CD4-positive, CD25-positive, alpha-beta regulatory T cell (primary cell): ENCODE results near the gene CC2D2A. TPM values are rescaled to one million over a fixed set of nuclear protein-coding genes. Genes with fewer than 3 reads are reported as not detected.

Source experiments
- ATAC-seq, 2 donors: fragments of 150-1000 bp; cut with Tn5 transposase; one replicate each; pipeline ENCODE4 v1.10.0; 2021; ENCODE audit warnings: low read depth in 2 of 2, moderate number of reproducible peaks in 2 of 2, moderate library complexity in 1 of 2
- DNase-seq, 3 donors: peaks; one replicate each; pipeline versions ENCODE4 v3.0.0 to v3.0.0-alpha.2; 2012 to 2022; ENCODE audit warnings: mixed read lengths in 1 of 3
- H3K27ac ChIP-seq: one replicate; pipeline ENCODE4 v1.7.0; 2013; ENCODE audit warnings: mild to moderate bottlenecking, low read length; ENCODE audit not compliant: insufficient read depth, poor library complexity, severe bottlenecking
- H3K27me3 ChIP-seq: one replicate; pipeline ENCODE4 v1.7.0; 2013; ENCODE audit warnings: low read length; ENCODE audit not compliant: control insufficient read depth, insufficient read depth
- H3K36me3 ChIP-seq: one replicate; pipeline ENCODE4 v1.7.0; 2013; ENCODE audit warnings: mild to moderate bottlenecking, low read length, moderate library complexity; ENCODE audit not compliant: control insufficient read depth, insufficient read depth
- H3K4me1 ChIP-seq: 2 replicates; pipeline ENCODE4 v1.7.0; 2013; ENCODE audit warnings: mild to moderate bottlenecking, low read length; ENCODE audit not compliant: insufficient read depth, control insufficient read depth, poor library complexity, severe bottlenecking
- H3K4me3 ChIP-seq: one replicate; pipeline ENCODE4 v1.7.0; 2013; ENCODE audit warnings: low read depth, mild to moderate bottlenecking, low read length, moderate library complexity
- H3K9me3 ChIP-seq, 2 experiments: 1 replicate in 1 of 2; 2 replicates in 1 of 2; pipeline ENCODE4 v1.7.0; 2013; ENCODE audit warnings: low read length in 2 of 2, mild to moderate bottlenecking in 1 of 2, moderate library complexity in 1 of 2; ENCODE audit not compliant: control insufficient read depth in 2 of 2
- H3K27ac Mint-ChIP-seq, 3 donors: one replicate each; pipeline ENCODE4 v1.8.0; 2020 to 2022; ENCODE audit warnings: mild to moderate bottlenecking in 3 of 3, mixed read lengths in 3 of 3, moderate library complexity in 2 of 3
- H3K27me3 Mint-ChIP-seq: one replicate; pipeline ENCODE4 v1.8.0; 2022; ENCODE audit warnings: mild to moderate bottlenecking, mixed read lengths
- H3K36me3 Mint-ChIP-seq: one replicate; pipeline ENCODE4 v1.8.0; 2020; ENCODE audit warnings: mixed read lengths
- H3K4me1 Mint-ChIP-seq, 4 donors: one replicate each; pipeline ENCODE4 v1.8.0; 2020 to 2022; ENCODE audit warnings: mixed read lengths in 4 of 4, mild to moderate bottlenecking in 1 of 4
- H3K4me3 Mint-ChIP-seq, 4 donors: one replicate each; pipeline ENCODE4 v1.8.0; 2020 to 2022; ENCODE audit warnings: mild to moderate bottlenecking in 4 of 4, mixed read lengths in 4 of 4, moderate library complexity in 3 of 4
- H3K9me3 Mint-ChIP-seq, 7 donors: one replicate each; pipeline ENCODE4 v1.8.0; 2020 to 2022; ENCODE audit warnings: mixed read lengths in 7 of 7, mild to moderate bottlenecking in 3 of 7, moderate library complexity in 2 of 7
- polyA plus RNA-seq, 4 donors: library from polyadenylated mRNA; unstranded; fragments of 300-500 nt; fragmentation: Illumina TruSeq; gene quantifications; one replicate each; pipeline ENCODE4 v1.2.3, GENCODE V29; 2021
- total RNA-seq: library from RNA; stranded (reverse); gene quantifications from one replicate; pipeline ENCODE4 v1.2.3, GENCODE V29; 2022

The CC2D2A gene
- total and polyA plus RNA-seq, 5 donors from 2014 or later: 0.09 to 0.64 (median 0.50) TPM; not detected in 1

GRCh38 chr4:15476396-15476795 is 6.7 kb downstream of the CC2D2A start:
- no peak overlapping the region for H3K27ac Mint-ChIP-seq
- DNase-seq (no peak), ATAC-seq (no peak)
- no peak overlapping the region for H3K27ac ChIP-seq
- no peaks in the 10 kb centered on the region for H3K27me3 ChIP-seq
- H3K36me3 ChIP-seq: no peaks in the 10 kb centered on the region
- H3K4me3 ChIP-seq: no peak overlapping the region
- no peaks in the 10 kb centered on the region for H3K4me1 ChIP-seq
- peaks cover 6% of the 10 kb centered on the region for H3K27me3 Mint-ChIP-seq
- peaks cover 0 to 2% (median 0%) of the 10 kb centered on the region in 7 donors for H3K9me3 Mint-ChIP-seq
- peaks cover 0 to 2% (median 0%) of the 10 kb centered on the region in 4 donors for H3K4me1 Mint-ChIP-seq
- H3K4me3 Mint-ChIP-seq: no peak overlapping the region
- H3K36me3 Mint-ChIP-seq: no peaks in the 10 kb centered on the region
- H3K9me3 ChIP-seq: no peaks in the 10 kb centered on the region

DNA sequence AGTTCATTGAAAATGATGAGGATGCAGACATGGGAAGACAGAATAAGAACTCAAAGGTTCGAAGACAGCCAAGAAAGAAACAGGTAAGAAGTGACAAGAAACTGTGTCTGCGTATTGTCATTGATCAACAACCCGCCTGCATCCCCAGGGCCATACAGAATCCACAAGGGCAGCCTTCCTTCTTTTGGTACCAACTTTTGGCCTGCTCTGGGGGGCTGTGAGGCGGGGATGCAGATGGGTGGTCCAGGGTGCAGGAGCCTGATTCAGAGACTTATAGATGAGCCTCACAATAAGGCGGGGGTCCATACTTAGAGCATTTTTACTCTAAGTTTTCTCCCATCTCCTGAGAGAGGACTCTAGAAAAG is 9.0 kb downstream of the CC2D2A start:
- no peak for ATAC-seq
- H3K27me3 ChIP-seq: no peaks in the 10 kb centered on the region
- no peaks in the 10 kb centered on the region for H3K36me3 ChIP-seq
- Mint-ChIP-seq H3K4me3 (no peak overlapping the region), H3K9me3 (peaks cover 0 to 6% (median 0%) of the 10 kb centered on the region in 7 donors), H3K36me3 (no peaks in the 10 kb centered on the region), H3K27ac (no peak overlapping the region), H3K27me3 (peaks cover 4% of the 10 kb centered on the region), H3K4me1 (no peaks in the 10 kb centered on the region)
- H3K4me1 ChIP-seq: no peaks in the 10 kb centered on the region
- H3K4me3 ChIP-seq: no peak overlapping the region
- H3K9me3 ChIP-seq: no peaks in the 10 kb centered on the region
- H3K27ac ChIP-seq: no peak overlapping the region
- DNase-seq: no peak

GRCh38 chr4:15479089-15479912 is 9.6 kb downstream of the CC2D2A start:
- Mint-ChIP-seq H3K27me3 (no peaks in the 10 kb centered on the region), H3K4me1 (no peaks in the 10 kb centered on the region), H3K4me3 (no peak overlapping the region), H3K36me3 (no peaks in the 10 kb centered on the region), H3K9me3 (peaks cover 0 to 7% (median 1%) of the 10 kb centered on the region in 7 donors), H3K27ac (no peak overlapping the region)
- H3K4me1 ChIP-seq: no peaks in the 10 kb centered on the region
- no peak overlapping the region for H3K27ac ChIP-seq
- no peaks in the 10 kb centered on the region for H3K36me3 ChIP-seq
- ATAC-seq (no peak), DNase-seq (peak in 1 of 3 donors; percentile 24)
- no peaks in the 10 kb centered on the region for H3K9me3 ChIP-seq
- no peaks in the 10 kb centered on the region for H3K27me3 ChIP-seq
- H3K4me3 ChIP-seq: no peak overlapping the region

GRCh38 chr4:15479913-15480185 is 10.2 kb downstream of the CC2D2A start:
- DNase-seq (no peak), ATAC-seq (no peak)
- H3K9me3 ChIP-seq: no peaks in the 10 kb centered on the region
- H3K9me3 Mint-ChIP-seq: peaks cover 0 to 8% (median 1%) of the 10 kb centered on the region in 7 donors
- no peaks in the 10 kb centered on the region for H3K36me3 Mint-ChIP-seq
- no peaks in the 10 kb centered on the region for H3K4me1 ChIP-seq
- H3K27me3 Mint-ChIP-seq: no peaks in the 10 kb centered on the region
- H3K4me3 ChIP-seq: no peak overlapping the region
- no peaks in the 10 kb centered on the region for H3K4me1 Mint-ChIP-seq
- H3K27ac ChIP-seq: no peak overlapping the region
- no peak overlapping the region for H3K4me3 Mint-ChIP-seq
- no peaks in the 10 kb centered on the region for H3K36me3 ChIP-seq
- H3K27me3 ChIP-seq: no peaks in the 10 kb centered on the region
- H3K27ac Mint-ChIP-seq: no peak overlapping the region

DNA sequence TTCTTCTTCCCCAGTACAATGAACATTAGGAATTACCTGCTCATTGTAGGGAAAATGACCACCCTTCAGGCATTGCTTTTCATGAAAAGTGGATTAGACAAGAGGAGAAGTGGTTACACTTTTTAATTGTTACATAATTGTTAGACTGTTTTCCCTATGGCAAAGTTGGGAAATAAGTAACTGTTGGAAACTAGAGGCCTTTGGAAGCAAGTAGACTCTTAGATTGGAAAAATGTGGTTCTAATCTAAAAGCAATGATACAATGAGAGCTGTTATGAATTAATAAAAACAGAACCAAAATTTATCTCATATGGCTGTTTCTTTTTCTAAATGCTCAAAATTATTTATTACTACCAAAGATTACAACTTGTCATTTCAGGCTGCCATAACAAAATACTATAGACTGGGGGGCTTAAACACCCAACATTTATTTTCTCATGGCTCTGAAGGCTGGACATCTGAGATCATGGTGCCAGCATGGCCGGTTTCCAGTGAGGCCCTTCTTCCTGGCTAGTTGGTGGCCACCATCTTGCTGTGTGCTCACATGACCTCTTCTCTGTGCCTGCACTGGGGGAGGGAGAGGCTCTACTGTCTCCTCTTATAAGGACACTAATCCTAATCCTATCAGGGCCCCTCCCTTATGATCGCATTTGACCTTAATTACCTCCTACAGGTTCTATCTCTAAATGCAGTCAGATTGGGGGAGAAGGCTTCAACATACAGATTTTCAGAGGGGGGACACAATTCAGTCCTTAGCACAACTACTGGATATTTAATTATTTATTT is 12.5 kb downstream of the CC2D2A start:
- ATAC-seq: no peak
- peaks cover 0 to 15% (median 8%) of the 10 kb centered on the region in 7 donors for H3K9me3 Mint-ChIP-seq
- Histone ChIP-seq H3K27me3 (no peaks in the 10 kb centered on the region), H3K27ac (no peak overlapping the region), H3K36me3 (no peaks in the 10 kb centered on the region), H3K9me3 (no peaks in the 10 kb centered on the region), H3K4me1 (no peaks in the 10 kb centered on the region), H3K4me3 (no peak overlapping the region)
- H3K36me3 Mint-ChIP-seq: no peaks in the 10 kb centered on the region
- no peaks in the 10 kb centered on the region for H3K27me3 Mint-ChIP-seq
- DNase-seq: no peak
- H3K4me1 Mint-ChIP-seq: no peaks in the 10 kb centered on the region
- H3K27ac Mint-ChIP-seq: no peak overlapping the region
- H3K4me3 Mint-ChIP-seq: no peak overlapping the region

- Mint-ChIP-seq H3K9me3 (peaks cover under 1 to 18% (median 8%) of the 10 kb centered on the region in 7 donors), H3K4me3 (no peak overlapping the region)
Measured at GRCh38 chr4:15482842-15483241, 13.2 kb downstream of the CC2D2A start.

GRCh38 chr4:15488136-15488535 is 18.5 kb downstream of the CC2D2A start:
- Histone ChIP-seq H3K4me3 (no peak overlapping the region), H3K27ac (no peak overlapping the region), H3K36me3 (no peaks in the 10 kb centered on the region), H3K27me3 (peaks cover 3% of the 10 kb centered on the region), H3K9me3 (peaks cover 0 to 5% of the 10 kb centered on the region in 2 experiments), H3K4me1 (no peaks in the 10 kb centered on the region)
- peaks cover 1 to 36% (median 22%) of the 10 kb centered on the region in 7 donors for H3K9me3 Mint-ChIP-seq
- ATAC-seq (no peak), DNase-seq (no peak)
- H3K4me3 Mint-ChIP-seq: no peak overlapping the region
- no peak overlapping the region for H3K27ac Mint-ChIP-seq
- peaks cover 7% of the 10 kb centered on the region for H3K36me3 Mint-ChIP-seq
- peaks cover 6% of the 10 kb centered on the region for H3K27me3 Mint-ChIP-seq
- H3K4me1 Mint-ChIP-seq: peaks cover 0 to 5% (median 0%) of the 10 kb centered on the region in 4 donors

More at GRCh38 chr4:15482842-15483241, 13.2 kb downstream of the CC2D2A start:
- H3K27me3 ChIP-seq: no peaks in the 10 kb centered on the region
- H3K4me1 Mint-ChIP-seq: no peaks in the 10 kb centered on the region
- H3K36me3 ChIP-seq: no peaks in the 10 kb centered on the region
- H3K27ac ChIP-seq: no peak overlapping the region
- no peak overlapping the region for H3K27ac Mint-ChIP-seq
- H3K27me3 Mint-ChIP-seq: no peaks in the 10 kb centered on the region
- H3K4me1 ChIP-seq: no peaks in the 10 kb centered on the region
- ATAC-seq (no peak), DNase-seq (no peak)
- peaks cover 0 to 2% of the 10 kb centered on the region in 2 experiments for H3K9me3 ChIP-seq
- no peaks in the 10 kb centered on the region for H3K36me3 Mint-ChIP-seq
- H3K4me3 ChIP-seq: no peak overlapping the region
